WTC11 (cell line): ENCODE measurements around the gene ARHGAP26.

Source experiments
- ATF2 ChIP-seq: sonication (generic); formaldehyde crosslinking; IDR thresholded peaks from 2 replicates; pipeline ENCODE4 v1.8.1; 2022; ENCODE audit warnings: low read depth, missing genetic modification reagents, borderline replicate concordance
- ATF6 ChIP-seq: sonication (generic); formaldehyde crosslinking; IDR thresholded peaks from 2 replicates; pipeline ENCODE4 v1.8.1; 2023; ENCODE audit warnings: mild to moderate bottlenecking, missing genetic modification reagents
- CBFB ChIP-seq: sonication (generic); formaldehyde crosslinking; IDR thresholded peaks from 2 replicates; pipeline ENCODE4 v1.8.1; 2022; ENCODE audit warnings: mild to moderate bottlenecking, low read depth, missing genetic modification reagents
- CTCF ChIP-seq: fragments of 200-600 bp; IDR thresholded peaks from 2 replicates; pipeline ENCODE4 v1.8.0; 2022; ENCODE audit warnings: antibody characterized with exemption
- ETV6 ChIP-seq: sonication (generic); formaldehyde crosslinking; IDR thresholded peaks from 2 replicates; pipeline ENCODE4 v1.8.1; 2022; ENCODE audit warnings: mild to moderate bottlenecking, missing genetic modification reagents
- FOXK1 ChIP-seq: sonication (generic); formaldehyde crosslinking; IDR thresholded peaks from 2 replicates; pipeline ENCODE4 v1.8.0; 2022; ENCODE audit warnings: mild to moderate bottlenecking, moderate library complexity, missing genetic modification reagents
- JUN ChIP-seq: sonication (generic); formaldehyde crosslinking; IDR thresholded peaks from 2 replicates; pipeline ENCODE4 v1.8.0; 2023; ENCODE audit warnings: mild to moderate bottlenecking, missing genetic modification reagents
- TP53 ChIP-seq: sonication (generic); formaldehyde crosslinking; IDR thresholded peaks from 2 replicates; pipeline ENCODE4 v1.8.1; 2023; ENCODE audit warnings: mild to moderate bottlenecking, missing genetic modification reagents
- ZNF138 ChIP-seq: sonication (generic); formaldehyde crosslinking; conservative IDR thresholded peaks from 2 replicates; pipeline ENCODE4 v1.8.1; 2022; ENCODE audit warnings: mild to moderate bottlenecking, moderate library complexity, missing genetic modification reagents
- TF ChIP-seq, protein P1 (sequence below): sonication (generic); formaldehyde crosslinking; IDR thresholded peaks from 2 replicates; pipeline ENCODE4 v1.8.1; 2023; ENCODE audit warnings: mild to moderate bottlenecking, missing genetic modification reagents, moderate library complexity
- TF ChIP-seq, protein P2 (sequence below): sonication (generic); formaldehyde crosslinking; IDR thresholded peaks from 2 replicates; pipeline ENCODE4 v1.8.1; 2022; ENCODE audit warnings: mild to moderate bottlenecking, missing genetic modification reagents, moderate library complexity, borderline replicate concordance
- TF ChIP-seq, protein P3 (sequence below): fragments of 250-450 bp; sonication (Bioruptor Pico); IDR thresholded peaks from 2 replicates; pipeline ENCODE4 v2.1.2; 2022; ENCODE audit warnings: mild to moderate bottlenecking, moderate library complexity
- TF ChIP-seq, protein P4 (sequence below): sonication (generic); formaldehyde crosslinking; IDR thresholded peaks from 2 replicates; pipeline ENCODE4 v1.8.0; 2023; ENCODE audit warnings: missing genetic modification reagents

DNA sequence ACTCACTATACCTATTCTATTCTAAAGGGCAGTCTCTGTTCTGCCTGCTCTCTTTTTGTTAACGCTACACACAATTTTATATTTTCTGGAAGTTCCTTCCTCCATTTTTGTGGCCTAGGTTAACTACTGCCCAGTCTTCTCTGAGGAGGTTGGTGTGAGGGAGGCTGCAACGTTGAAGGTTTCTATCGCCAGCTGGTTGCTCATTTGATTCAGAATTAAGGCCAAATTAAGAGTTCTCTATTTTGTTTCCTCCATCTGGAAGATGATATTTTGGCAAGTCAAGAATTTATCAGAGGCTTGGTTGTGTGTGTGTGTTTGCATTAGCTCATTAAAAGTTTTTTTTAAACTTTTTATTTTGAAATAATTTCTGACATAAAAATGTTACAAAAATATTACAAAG, 175.1 kb downstream of the ARHGAP26 start:
- TF ChIP-seq, protein P1, sequence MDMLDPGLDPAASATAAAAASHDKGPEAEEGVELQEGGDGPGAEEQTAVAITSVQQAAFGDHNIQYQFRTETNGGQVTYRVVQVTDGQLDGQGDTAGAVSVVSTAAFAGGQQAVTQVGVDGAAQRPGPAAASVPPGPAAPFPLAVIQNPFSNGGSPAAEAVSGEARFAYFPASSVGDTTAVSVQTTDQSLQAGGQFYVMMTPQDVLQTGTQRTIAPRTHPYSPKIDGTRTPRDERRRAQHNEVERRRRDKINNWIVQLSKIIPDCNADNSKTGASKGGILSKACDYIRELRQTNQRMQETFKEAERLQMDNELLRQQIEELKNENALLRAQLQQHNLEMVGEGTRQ (CRISPR knock-in tag), result no peak
- no peak for TF ChIP-seq CTCF
- TF ChIP-seq, protein P2, sequence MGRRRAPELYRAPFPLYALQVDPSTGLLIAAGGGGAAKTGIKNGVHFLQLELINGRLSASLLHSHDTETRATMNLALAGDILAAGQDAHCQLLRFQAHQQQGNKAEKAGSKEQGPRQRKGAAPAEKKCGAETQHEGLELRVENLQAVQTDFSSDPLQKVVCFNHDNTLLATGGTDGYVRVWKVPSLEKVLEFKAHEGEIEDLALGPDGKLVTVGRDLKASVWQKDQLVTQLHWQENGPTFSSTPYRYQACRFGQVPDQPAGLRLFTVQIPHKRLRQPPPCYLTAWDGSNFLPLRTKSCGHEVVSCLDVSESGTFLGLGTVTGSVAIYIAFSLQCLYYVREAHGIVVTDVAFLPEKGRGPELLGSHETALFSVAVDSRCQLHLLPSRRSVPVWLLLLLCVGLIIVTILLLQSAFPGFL, result no peak
- no peak for TF ChIP-seq ATF2 (CRISPR knock-in tag)
- no peak for TF ChIP-seq ZNF138 (CRISPR knock-in tag)
- TF ChIP-seq FOXK1 (CRISPR knock-in tag), result no peak
- no peak for TF ChIP-seq ATF6 (CRISPR knock-in tag)
- no peak for TF ChIP-seq CBFB
- TF ChIP-seq TP53, result no peak
- no peak for TF ChIP-seq JUN (CRISPR knock-in tag)
- TF ChIP-seq, protein P3, sequence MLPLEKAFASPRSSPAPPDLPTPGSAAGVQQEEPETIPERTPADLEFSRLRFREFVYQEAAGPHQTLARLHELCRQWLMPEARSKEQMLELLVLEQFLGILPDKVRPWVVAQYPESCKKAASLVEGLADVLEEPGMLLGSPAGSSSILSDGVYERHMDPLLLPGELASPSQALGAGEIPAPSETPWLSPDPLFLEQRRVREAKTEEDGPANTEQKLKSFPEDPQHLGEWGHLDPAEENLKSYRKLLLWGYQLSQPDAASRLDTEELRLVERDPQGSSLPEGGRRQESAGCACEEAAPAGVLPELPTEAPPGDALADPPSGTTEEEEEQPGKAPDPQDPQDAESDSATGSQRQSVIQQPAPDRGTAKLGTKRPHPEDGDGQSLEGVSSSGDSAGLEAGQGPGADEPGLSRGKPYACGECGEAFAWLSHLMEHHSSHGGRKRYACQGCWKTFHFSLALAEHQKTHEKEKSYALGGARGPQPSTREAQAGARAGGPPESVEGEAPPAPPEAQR, result no peak
- TF ChIP-seq, protein P4, sequence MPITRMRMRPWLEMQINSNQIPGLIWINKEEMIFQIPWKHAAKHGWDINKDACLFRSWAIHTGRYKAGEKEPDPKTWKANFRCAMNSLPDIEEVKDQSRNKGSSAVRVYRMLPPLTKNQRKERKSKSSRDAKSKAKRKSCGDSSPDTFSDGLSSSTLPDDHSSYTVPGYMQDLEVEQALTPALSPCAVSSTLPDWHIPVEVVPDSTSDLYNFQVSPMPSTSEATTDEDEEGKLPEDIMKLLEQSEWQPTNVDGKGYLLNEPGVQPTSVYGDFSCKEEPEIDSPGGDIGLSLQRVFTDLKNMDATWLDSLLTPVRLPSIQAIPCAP (CRISPR knock-in tag), result no peak
- TF ChIP-seq ETV6 (CRISPR knock-in tag), result no peak
